ENCODE data around the gene FCAR. TPM values are rescaled to one million over a fixed set of nuclear protein-coding genes. Genes with fewer than 3 reads are reported as not detected.

Gene FCAR
- not detected in 5 replicates for total RNA-seq (2022; extraction: Qiagen RNA extraction)

GRCh38 chr19:54873990-54874389 is at the start of gene FCAR:
FCAR (plus strand) TSS chr19:54874235; CDS start chr19:54874290, 55 bp downstream.

GRCh38 chr19:54832496-54832895 is 41.5 kb upstream of the FCAR start, which contains the start of gene KIR2DS4:
KIR2DS4 (plus strand) TSS chr19:54832676.

GRCh38 chr19:54850061-54850640 is 23.9 kb upstream of the FCAR start, which contains the start of gene KIR3DL2:
KIR3DL2 (plus strand) TSS chr19:54850443; CDS start chr19:54850476, 33 bp downstream.

GRCh38 chr19:54905803-54906511 is 31.9 kb downstream of the FCAR start, which contains the start of gene NCR1:
NCR1 (plus strand) TSS chr19:54906148; CDS start chr19:54906188, 40 bp downstream.

Other genes with a start within 250 kb of the FCAR start
- 0.07 to 0.15 TPM in 2 of 5 replicates, not detected in the others for gene LILRB1, start 243.8 kb upstream of the FCAR start, total RNA-seq (2022; extraction: Qiagen RNA extraction)
- not detected in 5 replicates for gene LILRB4, start 211.2 kb upstream of the FCAR start, total RNA-seq (2022; extraction: Qiagen RNA extraction)
- gene KIR3DL3, start 149.8 kb upstream of the FCAR start, total RNA-seq (2022; extraction: Qiagen RNA extraction), result not detected in 5 replicates
- gene KIR2DL3, start 135.7 kb upstream of the FCAR start, total RNA-seq (2022; extraction: Qiagen RNA extraction), result not detected in 5 replicates
- gene KIR2DL1, start 104.4 kb upstream of the FCAR start, total RNA-seq (2022; extraction: Qiagen RNA extraction), result not detected in 5 replicates
- not detected in 5 replicates for gene KIR2DL4, start 70.6 kb upstream of the FCAR start, total RNA-seq (2022; extraction: Qiagen RNA extraction)
- gene KIR3DL1, start 57.8 kb upstream of the FCAR start, total RNA-seq (2022; extraction: Qiagen RNA extraction), result not detected in 5 replicates
- gene KIR2DS4, start 41.6 kb upstream of the FCAR start, total RNA-seq (2022; extraction: Qiagen RNA extraction), result not detected in 5 replicates
- not detected in 5 replicates for gene KIR3DL2, start 23.8 kb upstream of the FCAR start, total RNA-seq (2022; extraction: Qiagen RNA extraction)
- gene NCR1, start 31.9 kb downstream of the FCAR start, total RNA-seq (2022; extraction: Qiagen RNA extraction), result not detected in 5 replicates
- not detected in 5 replicates for gene NLRP7, start 73.3 kb downstream of the FCAR start, total RNA-seq (2022; extraction: Qiagen RNA extraction)
- 22.3 to 27.6 TPM (median 27.3 TPM) in 5 replicates for gene NLRP2, start 92.1 kb downstream of the FCAR start, total RNA-seq (2022; extraction: Qiagen RNA extraction)
- gene GP6, start 164.0 kb downstream of the FCAR start, total RNA-seq (2022; extraction: Qiagen RNA extraction), result 0.13 to 0.27 TPM (median 0.18 TPM) in 4 of 5 replicates, not detected in the other
- 15.4 to 23.5 TPM (median 22.0 TPM) in 5 replicates for gene RDH13, start 188.9 kb downstream of the FCAR start, total RNA-seq (2022; extraction: Qiagen RNA extraction)
- gene EPS8L1, start 201.6 kb downstream of the FCAR start, total RNA-seq (2022; extraction: Qiagen RNA extraction), result 2.9 to 5.9 TPM (median 5.1 TPM) in 5 replicates
- gene PPP1R12C, start 243.4 kb downstream of the FCAR start, total RNA-seq (2022; extraction: Qiagen RNA extraction), result 48.3 to 84.2 TPM (median 76.7 TPM) in 5 replicates